Trophoblast cell (in vitro differentiated cells and primary cell): ENCODE data around the gene RBMX.

Experiments used
- DNase-seq, 2 donors: peaks; one replicate each; pipeline ENCODE4 v3.0.0-alpha.2; 2016
- H2AFZ ChIP-seq: 2 replicates; pipeline ENCODE4 v1.6.1; 2013; ENCODE audit warnings: low read length, moderate library complexity, mild to moderate bottlenecking; ENCODE audit not compliant: insufficient read depth, poor library complexity
- H2AK5ac ChIP-seq: 2 replicates; pipeline ENCODE4 v1.6.1; 2013; ENCODE audit warnings: mild to moderate bottlenecking, low read length
- H2BK120ac ChIP-seq: 2 replicates; pipeline ENCODE4 v1.6.1; 2013; ENCODE audit warnings: low read length, mild to moderate bottlenecking, moderate library complexity; ENCODE audit not compliant: insufficient read depth, poor library complexity
- H2BK12ac ChIP-seq: 2 replicates; pipeline ENCODE4 v1.6.1; 2013; ENCODE audit warnings: mild to moderate bottlenecking, low read length, moderate library complexity
- H2BK5ac ChIP-seq: 2 replicates; pipeline ENCODE4 v1.6.1; 2013; ENCODE audit warnings: low read length, low read depth, moderate library complexity, mild to moderate bottlenecking; ENCODE audit not compliant: poor library complexity
- H3K14ac ChIP-seq: 2 replicates; pipeline ENCODE4 v1.6.1; 2013; ENCODE audit warnings: mild to moderate bottlenecking, low read length
- H3K18ac ChIP-seq: 2 replicates; pipeline ENCODE4 v1.6.1; 2013; ENCODE audit warnings: mild to moderate bottlenecking, low read length
- H3K23ac ChIP-seq: 2 replicates; pipeline ENCODE4 v1.6.1; 2013; ENCODE audit warnings: low read length
- H3K27ac ChIP-seq: 2 replicates; pipeline ENCODE4 v1.5.1; 2013; ENCODE audit warnings: low read depth, mild to moderate bottlenecking, inconsistent platforms, low read length, moderate library complexity
- H3K27me3 ChIP-seq: 2 replicates; pipeline ENCODE4 v1.6.1; 2013; ENCODE audit warnings: inconsistent platforms, mild to moderate bottlenecking, low read length, moderate library complexity; ENCODE audit not compliant: insufficient read depth
- H3K36me3 ChIP-seq, 2 experiments: 1 replicate in 1 of 2; 2 replicates in 1 of 2; pipeline ENCODE4 v1.6.1; 2013; ENCODE audit warnings: low read length in 2 of 2, mild to moderate bottlenecking in 2 of 2, moderate library complexity in 1 of 2; ENCODE audit not compliant: insufficient read depth in 2 of 2, control insufficient read depth in 1 of 2
- H3K4ac ChIP-seq: 2 replicates; pipeline ENCODE4 v1.6.1; 2013; ENCODE audit warnings: low read depth, mild to moderate bottlenecking, low read length, moderate library complexity
- H3K4me1 ChIP-seq, 2 experiments: 1 replicate in 1 of 2; 2 replicates in 1 of 2; pipeline ENCODE4 v1.6.1; 2013; ENCODE audit warnings: low read length in 2 of 2, mild to moderate bottlenecking in 2 of 2, moderate library complexity in 1 of 2; ENCODE audit not compliant: insufficient read depth in 2 of 2, control insufficient read depth in 1 of 2
- H3K4me2 ChIP-seq: 2 replicates; pipeline ENCODE4 v1.6.1; 2013; ENCODE audit warnings: inconsistent platforms, mild to moderate bottlenecking, low read length, moderate library complexity
- H3K4me3 ChIP-seq: 2 replicates; pipeline ENCODE4 v1.5.1; 2013; ENCODE audit warnings: mild to moderate bottlenecking, low read depth, low read length, inconsistent platforms
- H3K79me1 ChIP-seq: one replicate; pipeline ENCODE4 v1.6.1; 2013; ENCODE audit warnings: low read length
- H3K79me2 ChIP-seq: 2 replicates; pipeline ENCODE4 v1.6.1; 2013; ENCODE audit warnings: low read length, mild to moderate bottlenecking; ENCODE audit not compliant: control insufficient read depth, insufficient read depth, poor library complexity
- H3K9ac ChIP-seq: 2 replicates; pipeline ENCODE4 v1.6.1; 2013; ENCODE audit warnings: mild to moderate bottlenecking, low read length
- H3K9me3 ChIP-seq: 2 replicates; pipeline ENCODE4 v1.6.1; 2013; ENCODE audit warnings: low read depth, mild to moderate bottlenecking, control low read depth, inconsistent platforms, low read length; ENCODE audit not compliant: insufficient read depth
- H4K12ac ChIP-seq: 2 replicates; pipeline ENCODE4 v1.6.1; 2013; ENCODE audit warnings: low read depth, mild to moderate bottlenecking, low read length, moderate library complexity
- H4K8ac ChIP-seq: 2 replicates; pipeline ENCODE4 v1.6.1; 2013; ENCODE audit warnings: low read depth, mild to moderate bottlenecking, low read length, moderate library complexity
- H4K91ac ChIP-seq: one replicate; pipeline ENCODE4 v1.6.1; 2013; ENCODE audit warnings: low read depth, mild to moderate bottlenecking, low read length, moderate library complexity
- WGBS: extraction: QIAGEN DNeasy Blood & Tissue Kit; methylation state at CpG from one replicate; pipeline ENCODE4 v1.1.7; 2013; ENCODE audit warnings: missing lambda C conversion rate; ENCODE audit not compliant: insufficient read length, insufficient coverage; ENCODE audit errors: extremely low coverage; 5-methylcytosine and 5-hydroxymethylcytosine counted together

Gene RBMX

DNA sequence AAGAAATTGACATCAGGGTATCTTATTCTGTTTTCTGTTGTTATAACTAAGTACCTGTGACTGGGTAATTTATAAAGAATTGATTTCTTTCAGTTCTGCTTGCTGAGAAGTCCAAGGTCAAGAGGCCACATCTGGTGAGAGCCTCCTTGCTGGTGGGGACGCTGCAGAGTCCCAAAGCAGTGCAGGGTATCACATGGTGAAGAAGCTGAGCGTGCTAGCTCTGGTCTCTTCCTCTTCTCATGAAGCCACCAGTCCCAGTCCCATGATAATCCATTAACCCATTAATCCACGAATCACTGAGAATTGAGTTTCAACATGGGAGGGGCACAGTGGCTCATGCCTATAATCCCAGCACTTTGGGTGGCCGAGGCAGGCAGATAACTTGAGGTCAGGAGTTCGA is 18.0 kb downstream of the RBMX start:
- DNase-seq = no peak
- H3K9ac ChIP-seq = no peak overlapping the region
- no peaks in the 10 kb centered on the region for H3K79me1 ChIP-seq
- no peak overlapping the region for H2BK5ac ChIP-seq
- H4K91ac ChIP-seq = no peak overlapping the region
- no peak overlapping the region for H2AFZ ChIP-seq
- WGBS = no CpG with 5 or more reads among the region's 5 CpGs
- no peak overlapping the region for H3K4me2 ChIP-seq
- H3K27ac ChIP-seq = no peak overlapping the region
- H2BK120ac ChIP-seq = no peak overlapping the region
- H3K27me3 ChIP-seq = no peaks in the 10 kb centered on the region
- no peak overlapping the region for H3K23ac ChIP-seq
- H3K14ac ChIP-seq = no peak overlapping the region
- H3K4me1 ChIP-seq = no peaks in the 10 kb centered on the region
- H3K79me2 ChIP-seq = no peaks in the 10 kb centered on the region
- no peak overlapping the region for H3K4ac ChIP-seq
- H3K36me3 ChIP-seq = peaks cover 15 to 17% of the 10 kb centered on the region in 2 experiments
- H3K18ac ChIP-seq = no peak overlapping the region
- H3K9me3 ChIP-seq = no peaks in the 10 kb centered on the region
- H2AK5ac ChIP-seq = no peak overlapping the region
- no peak overlapping the region for H3K4me3 ChIP-seq
- no peak overlapping the region for H4K8ac ChIP-seq
- no peak overlapping the region for H2BK12ac ChIP-seq
- H4K12ac ChIP-seq = no peak overlapping the region

DNA sequence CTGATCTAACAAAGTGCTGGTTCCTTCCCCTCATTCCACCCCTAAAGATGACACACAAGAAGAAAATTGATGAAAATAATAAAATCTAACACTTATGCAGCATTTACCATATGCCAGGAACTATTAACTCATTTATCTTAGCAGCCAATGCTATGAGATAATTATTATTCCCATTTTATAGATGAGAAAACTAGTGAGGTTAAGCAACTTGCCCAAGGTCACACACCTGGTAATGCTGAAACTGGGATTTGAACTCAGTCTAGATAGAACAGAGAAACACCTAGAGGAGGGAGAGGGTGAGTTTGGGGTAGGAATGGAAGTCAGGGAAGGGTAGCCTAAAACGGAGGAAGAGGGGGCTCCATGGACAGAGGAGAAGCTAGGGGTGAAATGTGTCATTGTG is 18.6 kb downstream of the RBMX start:
- Histone ChIP-seq H2AK5ac (no peak overlapping the region), H2BK12ac (no peak overlapping the region)

DNA sequence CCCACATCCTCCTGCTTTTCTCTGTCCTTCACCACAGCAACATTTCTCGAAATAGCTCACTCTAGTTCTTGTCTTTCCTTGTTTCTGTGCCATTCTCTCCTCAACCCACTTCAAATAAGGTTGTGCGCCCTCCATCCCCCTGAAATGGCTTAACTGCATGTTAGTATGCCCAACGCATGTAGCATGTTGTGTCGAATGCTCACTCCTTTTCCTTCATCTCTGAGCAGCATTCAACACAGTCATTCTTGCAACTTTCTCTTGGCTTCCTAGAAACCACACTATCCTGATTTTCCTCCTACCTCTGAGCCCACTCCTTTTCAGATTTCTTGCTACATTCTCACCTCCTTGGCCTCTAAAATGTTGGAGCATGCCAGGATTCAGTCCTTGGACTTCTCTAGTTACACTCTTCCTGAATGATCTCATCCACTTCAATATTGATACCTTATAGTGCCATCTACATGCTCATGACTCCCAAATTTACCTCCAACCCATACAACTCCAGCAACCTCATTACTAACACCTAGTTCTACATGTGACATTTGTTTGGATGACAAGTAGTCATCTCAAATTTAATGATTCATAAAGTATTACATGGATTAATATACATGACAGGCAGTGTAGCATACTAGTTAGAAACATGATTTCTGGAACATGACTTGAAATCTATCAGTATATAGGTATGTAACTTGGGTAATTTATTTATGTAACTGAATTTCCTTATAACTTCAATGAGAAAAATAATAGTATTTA is 22.3 kb downstream of the RBMX start:
- no peak for DNase-seq
- Histone ChIP-seq H3K9me3 (no peaks in the 10 kb centered on the region), H3K79me1 (no peaks in the 10 kb centered on the region), H3K27ac (no peak overlapping the region), H3K14ac (no peak overlapping the region), H3K4me2 (no peak overlapping the region), H3K9ac (no peak overlapping the region), H4K91ac (no peak overlapping the region), H3K27me3 (no peaks in the 10 kb centered on the region), H3K36me3 (peaks cover 9 to 13% of the 10 kb centered on the region in 2 experiments), H2BK120ac (no peak overlapping the region), H3K23ac (no peak overlapping the region), H3K4ac (no peak overlapping the region), H3K4me1 (no peaks in the 10 kb centered on the region), H3K4me3 (no peak overlapping the region), H2BK5ac (no peak overlapping the region), H2BK12ac (no peak overlapping the region), H4K8ac (no peak overlapping the region), H2AFZ (no peak overlapping the region), H4K12ac (no peak overlapping the region), H3K18ac (no peak overlapping the region), H3K79me2 (no peaks in the 10 kb centered on the region), H2AK5ac (no peak overlapping the region)
- WGBS = no CpG with 5 or more reads among the region's 4 CpGs

More for the DNA sequence above, 18.6 kb downstream of the RBMX start:
- no peak for DNase-seq
- peak overlapping the region; percentile 30 for H4K12ac ChIP-seq
- H2AFZ ChIP-seq = no peak overlapping the region
- H3K4me2 ChIP-seq = no peak overlapping the region
- H3K27me3 ChIP-seq = no peaks in the 10 kb centered on the region
- no peak overlapping the region for H2BK120ac ChIP-seq
- H3K79me1 ChIP-seq = no peaks in the 10 kb centered on the region
- no peak overlapping the region for H2BK5ac ChIP-seq
- H3K18ac ChIP-seq = no peak overlapping the region
- peaks cover 15 to 17% of the 10 kb centered on the region in 2 experiments for H3K36me3 ChIP-seq
- H3K14ac ChIP-seq = no peak overlapping the region
- no CpG with 5 or more reads among the region's 1 CpG for WGBS
- H3K9ac ChIP-seq = no peak overlapping the region
- no peaks in the 10 kb centered on the region for H3K9me3 ChIP-seq
- no peak overlapping the region for H3K4me3 ChIP-seq
- no peak overlapping the region for H4K8ac ChIP-seq
- H3K27ac ChIP-seq = no peak overlapping the region
- H3K4me1 ChIP-seq = no peaks in the 10 kb centered on the region
- no peak overlapping the region for H4K91ac ChIP-seq
- H3K4ac ChIP-seq = no peak overlapping the region
- no peak overlapping the region for H3K23ac ChIP-seq
- H3K79me2 ChIP-seq = no peaks in the 10 kb centered on the region

DNA sequence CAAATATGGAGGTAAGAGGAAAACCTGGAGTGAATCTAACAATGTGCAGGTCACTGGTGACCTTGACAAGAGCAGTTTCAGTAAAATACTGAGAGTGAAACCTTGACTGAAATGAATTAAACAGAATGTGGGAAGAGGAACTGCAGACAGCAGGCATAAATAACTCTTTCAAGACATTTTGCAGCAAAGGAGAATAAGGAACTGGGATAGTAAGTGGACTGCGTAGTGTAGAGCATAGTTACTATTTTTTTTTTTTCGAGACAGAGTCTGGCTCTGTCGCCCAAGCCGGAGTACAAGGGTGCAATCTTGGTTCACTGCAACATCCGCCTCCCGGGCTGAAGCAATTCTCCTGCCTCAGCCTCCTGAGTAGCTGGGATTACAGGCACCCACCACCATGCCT is 24.0 kb downstream of the RBMX start:
- H3K79me2 ChIP-seq = no peaks in the 10 kb centered on the region
- H3K9ac ChIP-seq = no peak overlapping the region
- WGBS = no CpG with 5 or more reads among the region's 6 CpGs
- H2BK120ac ChIP-seq = no peak overlapping the region
- no peak overlapping the region for H3K4me3 ChIP-seq
- H3K79me1 ChIP-seq = no peaks in the 10 kb centered on the region
- no peak overlapping the region for H3K14ac ChIP-seq
- H2BK5ac ChIP-seq = no peak overlapping the region
- no peak overlapping the region for H3K18ac ChIP-seq
- H4K8ac ChIP-seq = no peak overlapping the region
- H3K27ac ChIP-seq = no peak overlapping the region
- no peaks in the 10 kb centered on the region for H3K4me1 ChIP-seq
- H2AFZ ChIP-seq = no peak overlapping the region
- H2AK5ac ChIP-seq = no peak overlapping the region
- no peak overlapping the region for H3K23ac ChIP-seq
- peaks cover 4 to 7% of the 10 kb centered on the region in 2 experiments for H3K36me3 ChIP-seq
- H2BK12ac ChIP-seq = no peak overlapping the region
- H3K9me3 ChIP-seq = no peaks in the 10 kb centered on the region
- no peaks in the 10 kb centered on the region for H3K27me3 ChIP-seq
- no peak overlapping the region for H3K4ac ChIP-seq
- no peak overlapping the region for H4K91ac ChIP-seq
- no peak overlapping the region for H3K4me2 ChIP-seq
- no peak for DNase-seq
- H4K12ac ChIP-seq = no peak overlapping the region
